ENCODE results near the gene CDC20. TPM values are rescaled to one million over a fixed set of nuclear protein-coding genes. Genes with fewer than 3 reads are reported as not detected.

CDC20 gene
- total RNA-seq, 1 experiment from 2014 or later = 215 TPM

GRCh38 chr1:43404353-43404752 is 45.6 kb downstream of the CDC20 start:
- Histone ChIP-seq H3K4me3 (ENCODE audit: low read depth in 2 of 2, low read length in 2 of 2) (no peak overlapping the region), H3K9me3 (ENCODE audit: control insufficient read depth, insufficient read depth, low read depth, low read length) (no peaks in the 10 kb centered on the region), H3K27me3 (ENCODE audit: control insufficient read depth, insufficient read depth, low read length) (no peaks in the 10 kb centered on the region), H3K27ac (ENCODE audit: low read length) (no peak overlapping the region), H3K4me1 (ENCODE audit: control insufficient read depth, insufficient read depth, low read length) (no peaks in the 10 kb centered on the region), H3K36me3 (ENCODE audit: control insufficient read depth, insufficient read depth, low read length) (no peaks in the 10 kb centered on the region; the same call in 1 of the 2 replicates)
- DNase-seq (ENCODE audit: low read depth, low spot score) = no peak
- no peak for ATAC-seq
- ChIA-PET POLR2A (no interaction called here), CTCF (no interaction called here)
- in situ Hi-C loops (cut with HindIII; ENCODE audit: low pct_unique_long_range_greater_than_20kb, low sequenced_read_pairs) (no loop called here), intact Hi-C loops (cut with micrococcal nuclease; ENCODE audit: unreplicated experiment) (no loop called here)
- BruUV-seq (replicated peaks) = no TSS peak
- no peak for TF ChIP-seq POLR2AphosphoS5 (IDR thresholded peaks at IDR 0.05; ENCODE audit: low read depth, low read length)
- TF ChIP-seq SIN3A (IDR thresholded peaks at IDR 0.05; ENCODE audit: borderline replicate concordance, insufficient read depth, low read depth, low read length) = no peak
- TF ChIP-seq, protein P1, sequence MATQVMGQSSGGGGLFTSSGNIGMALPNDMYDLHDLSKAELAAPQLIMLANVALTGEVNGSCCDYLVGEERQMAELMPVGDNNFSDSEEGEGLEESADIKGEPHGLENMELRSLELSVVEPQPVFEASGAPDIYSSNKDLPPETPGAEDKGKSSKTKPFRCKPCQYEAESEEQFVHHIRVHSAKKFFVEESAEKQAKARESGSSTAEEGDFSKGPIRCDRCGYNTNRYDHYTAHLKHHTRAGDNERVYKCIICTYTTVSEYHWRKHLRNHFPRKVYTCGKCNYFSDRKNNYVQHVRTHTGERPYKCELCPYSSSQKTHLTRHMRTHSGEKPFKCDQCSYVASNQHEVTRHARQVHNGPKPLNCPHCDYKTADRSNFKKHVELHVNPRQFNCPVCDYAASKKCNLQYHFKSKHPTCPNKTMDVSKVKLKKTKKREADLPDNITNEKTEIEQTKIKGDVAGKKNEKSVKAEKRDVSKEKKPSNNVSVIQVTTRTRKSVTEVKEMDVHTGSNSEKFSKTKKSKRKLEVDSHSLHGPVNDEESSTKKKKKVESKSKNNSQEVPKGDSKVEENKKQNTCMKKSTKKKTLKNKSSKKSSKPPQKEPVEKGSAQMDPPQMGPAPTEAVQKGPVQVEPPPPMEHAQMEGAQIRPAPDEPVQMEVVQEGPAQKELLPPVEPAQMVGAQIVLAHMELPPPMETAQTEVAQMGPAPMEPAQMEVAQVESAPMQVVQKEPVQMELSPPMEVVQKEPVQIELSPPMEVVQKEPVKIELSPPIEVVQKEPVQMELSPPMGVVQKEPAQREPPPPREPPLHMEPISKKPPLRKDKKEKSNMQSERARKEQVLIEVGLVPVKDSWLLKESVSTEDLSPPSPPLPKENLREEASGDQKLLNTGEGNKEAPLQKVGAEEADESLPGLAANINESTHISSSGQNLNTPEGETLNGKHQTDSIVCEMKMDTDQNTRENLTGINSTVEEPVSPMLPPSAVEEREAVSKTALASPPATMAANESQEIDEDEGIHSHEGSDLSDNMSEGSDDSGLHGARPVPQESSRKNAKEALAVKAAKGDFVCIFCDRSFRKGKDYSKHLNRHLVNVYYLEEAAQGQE (IDR thresholded peaks at IDR 0.05; ENCODE audit: insufficient read depth in 1 of 2, low read depth in 2 of 2, low read length in 1 of 2) = no peak
- no peak for TF ChIP-seq TCF7L2 (IDR thresholded peaks at IDR 0.05; ENCODE audit: low read depth, low read length)
- TF ChIP-seq CTCF (IDR thresholded peaks at IDR 0.05) = no peak

DNA sequence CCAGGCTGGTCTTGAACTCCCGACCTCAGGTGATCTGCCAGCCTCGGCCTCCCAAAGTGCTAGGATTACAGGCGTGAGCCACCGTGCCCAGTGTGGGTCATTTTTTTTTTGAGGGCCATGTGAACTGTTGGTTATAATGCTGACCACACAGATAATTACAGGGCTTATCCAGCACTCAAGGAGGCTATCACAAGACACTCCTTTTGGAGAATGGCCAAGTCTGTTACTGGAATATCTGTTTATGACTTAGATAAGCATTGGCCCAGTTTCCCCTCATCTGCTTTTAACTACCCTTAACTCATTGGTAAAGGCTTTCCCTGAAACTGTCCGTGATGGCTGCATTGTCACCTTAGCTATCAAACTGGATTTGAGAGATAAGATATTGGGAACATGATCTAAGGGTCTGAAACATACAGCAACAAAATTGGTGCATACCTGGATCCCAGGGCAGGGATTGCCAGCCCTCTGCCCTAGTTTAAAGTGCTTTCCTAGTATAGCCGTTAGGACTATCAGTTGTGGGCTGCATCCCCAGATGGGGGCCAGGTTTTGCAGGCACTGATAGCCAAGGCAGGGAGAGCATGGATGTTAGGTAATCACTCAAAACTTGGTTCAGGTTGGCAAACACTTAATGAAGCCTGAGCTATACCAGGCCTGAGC is 46.6 kb downstream of the CDC20 start:
- Histone ChIP-seq H3K27me3 (ENCODE audit: control insufficient read depth, insufficient read depth, low read length) (no peaks in the 10 kb centered on the region), H3K27ac (ENCODE audit: low read length) (no peak overlapping the region), H3K4me3 (ENCODE audit: low read depth in 2 of 2, low read length in 2 of 2) (no peak overlapping the region), H3K9me3 (ENCODE audit: control insufficient read depth, insufficient read depth, low read depth, low read length) (no peaks in the 10 kb centered on the region), H3K36me3 (ENCODE audit: control insufficient read depth, insufficient read depth, low read length) (no peaks in the 10 kb centered on the region; the same call in 1 of the 2 replicates), H3K4me1 (ENCODE audit: control insufficient read depth, insufficient read depth, low read length) (no peaks in the 10 kb centered on the region)
- ChIA-PET POLR2A (no interaction called here), CTCF (no interaction called here)
- BruUV-seq (replicated peaks) = no TSS peak
- in situ Hi-C loops (cut with HindIII; ENCODE audit: low pct_unique_long_range_greater_than_20kb, low sequenced_read_pairs) (no loop called here), intact Hi-C loops (cut with micrococcal nuclease; ENCODE audit: unreplicated experiment) (no loop called here)
- no peak for DNase-seq (ENCODE audit: low read depth, low spot score)
- no peak for ATAC-seq
- TF ChIP-seq, protein P1 (IDR thresholded peaks at IDR 0.05; ENCODE audit: insufficient read depth in 1 of 2, low read depth in 2 of 2, low read length in 1 of 2) = no peak
- TF ChIP-seq CTCF (IDR thresholded peaks at IDR 0.05) (no peak), SIN3A (IDR thresholded peaks at IDR 0.05; ENCODE audit: borderline replicate concordance, insufficient read depth, low read depth, low read length) (no peak), TCF7L2 (IDR thresholded peaks at IDR 0.05; ENCODE audit: low read depth, low read length) (no peak), POLR2AphosphoS5 (IDR thresholded peaks at IDR 0.05; ENCODE audit: low read depth, low read length) (no peak)

All from Panc1 (cell line).